HCT116 (cell line): ENCODE results near the gene FAM163B. TPM values are rescaled to one million over a fixed set of nuclear protein-coding genes. Genes with fewer than 3 reads are reported as not detected.

Source experiments
- ATAC-seq: fragments of 200-7000 bp; cut with Tn5 transposase; 2 replicates; pipeline ENCODE4 v1.9.1; 2020; ENCODE audit warnings: mild to moderate bottlenecking, moderate library complexity
- BruUV-seq: library from RNA; stranded (reverse); fragments of 400-500 nt; replicated peaks from 2 replicates; lab custom pipeline; 2021; lab: Mats Ljungman, UMichigan
- CTCF ChIA-PET: fragments of 300-600 bp; sonication (Branson Sonifier 250); formaldehyde crosslinking; loops from one replicate; lab custom pipeline; 2021; ENCODE audit warnings: antibody characterized with exemption; lab: Charles Lee
- POLR2A ChIA-PET: fragments of 300-600, 350-600 bp; sonication (Branson Sonifier 250); formaldehyde crosslinking; loops from one replicate; lab custom pipeline; 2021; ENCODE audit warnings: antibody characterized with exemption; lab: Charles Lee
- RAD21 ChIA-PET, 2 experiments: fragments of 300-600 bp; sonication (Branson Sonifier 250); formaldehyde crosslinking; loops; one replicate each; lab custom pipeline; 2023; ENCODE audit warnings: low total read pairs in 2 of 2; ENCODE audit not compliant: uncharacterized antibody in 2 of 2, unreplicated experiment in 2 of 2, low non-redundant PET in 1 of 2; lab: Charles Lee
- DNase-seq: peaks from one replicate; pipeline ENCODE4 v3.0.0-alpha.2; 2010; ENCODE audit warnings: low read depth, low spot score
- H2AFZ ChIP-seq: fragments of 200-600 bp; shearing (Covaris generic), sonication (generic); 2 replicates; pipeline ENCODE4 v1.6.1; 2017; ENCODE audit warnings: low read depth, mixed run types, mixed read lengths, antibody characterized with exemption, low read length; ENCODE audit not compliant: poor library complexity, severe bottlenecking
- H3K27ac ChIP-seq: 2 replicates; pipeline ENCODE4 v1.5.1; 2012; ENCODE audit warnings: low read depth, low read length
- H3K27me3 ChIP-seq: fragments of 200-600 bp; sonication (generic); 2 replicates; pipeline ENCODE4 v1.6.1; 2016; ENCODE audit warnings: mixed run types, low read length, mixed read lengths; ENCODE audit not compliant: insufficient read depth
- H3K36me3 ChIP-seq, 2 experiments: fragments of 200-500 bp in 1 of 2; fragments of 200-600 bp in 1 of 2; sonication (Bioruptor generic) in 1 of 2; sonication (generic) in 1 of 2; 2 replicates each; pipeline versions ENCODE4 v1.5.1 to v1.6.1; 2014 to 2016; ENCODE audit warnings: low read length in 2 of 2, inconsistent platforms in 1 of 2, mixed read lengths in 1 of 2, mixed run types in 1 of 2; ENCODE audit not compliant: insufficient read depth in 2 of 2, control insufficient read depth in 1 of 2
- H3K4me1 ChIP-seq, 2 experiments: fragments of 200-600 bp in 1 of 2; sonication (generic) in 1 of 2; 2 replicates each; pipeline versions ENCODE4 v1.5.1 to v1.6.1; 2012 to 2017; ENCODE audit warnings: low read length in 2 of 2, inconsistent platforms in 1 of 2, mild to moderate bottlenecking in 1 of 2, mixed read lengths in 1 of 2, mixed run types in 1 of 2, moderate library complexity in 1 of 2; ENCODE audit not compliant: insufficient read depth in 2 of 2, control insufficient read depth in 1 of 2
- H3K4me2 ChIP-seq: fragments of 200-600 bp; sonication (generic); 2 replicates; pipeline ENCODE4 v1.6.1; 2017; ENCODE audit warnings: mixed run types, low read length, mixed read lengths
- H3K4me3 ChIP-seq, 2 experiments: fragments of 200-600 bp in 1 of 2; sonication (generic) in 1 of 2; replicated peaks in 1 of 2; 2 replicates each; pipeline ENCODE4 v1.5.1; 2011 to 2016; ENCODE audit warnings: low read length in 2 of 2, control low read depth in 1 of 2, low read depth in 1 of 2, mild to moderate bottlenecking in 1 of 2, mixed read lengths in 1 of 2, mixed run types in 1 of 2
- H3K79me2 ChIP-seq: fragments of 200-600 bp; sonication (generic); 2 replicates; pipeline ENCODE4 v1.6.1; 2017; ENCODE audit warnings: mild to moderate bottlenecking, mixed run types, low read length, moderate library complexity, mixed read lengths; ENCODE audit not compliant: insufficient read depth
- H3K9ac ChIP-seq: fragments of 200-600 bp; sonication (generic); 2 replicates; pipeline ENCODE4 v1.6.1; 2016; ENCODE audit warnings: low read length, mixed read lengths
- H3K9me2 ChIP-seq: fragments of 200-600 bp; sonication (generic), shearing (Covaris generic); 2 replicates; pipeline ENCODE4 v1.6.1; 2017; ENCODE audit warnings: mixed run types, mild to moderate bottlenecking, moderate library complexity; ENCODE audit not compliant: insufficient read depth
- H3K9me3 ChIP-seq, 2 experiments: fragments of 200-500 bp in 1 of 2; fragments of 200-600 bp in 1 of 2; sonication (Bioruptor generic) in 1 of 2; sonication (generic) in 1 of 2; 2 replicates each; pipeline ENCODE4 v1.6.1; 2014 to 2017; ENCODE audit warnings: low read length in 2 of 2, mixed read lengths in 2 of 2, inconsistent platforms in 1 of 2, low read depth in 1 of 2, mild to moderate bottlenecking in 1 of 2, mixed run types in 1 of 2, moderate library complexity in 1 of 2; ENCODE audit not compliant: control insufficient read depth in 1 of 2, insufficient read depth in 1 of 2
- H4K20me1 ChIP-seq: fragments of 200-600 bp; sonication (generic), shearing (Covaris generic); 2 replicates; pipeline ENCODE4 v1.6.1; 2017; ENCODE audit warnings: mixed run types, mild to moderate bottlenecking, moderate library complexity; ENCODE audit not compliant: insufficient read depth
- ATF3 ChIP-seq: IDR thresholded peaks from 2 replicates; pipeline ENCODE4 v1.6.1; 2012
- CBX3 ChIP-seq: IDR thresholded peaks from 2 replicates; pipeline ENCODE4 v1.6.1; 2012; ENCODE audit warnings: low read depth
- CTCF ChIP-seq, 3 experiments: fragments of 200-600 bp in 1 of 3; sonication (generic) in 1 of 3; IDR thresholded peaks in 2 of 3; conservative IDR thresholded peaks in 1 of 3; 2 replicates each; pipeline ENCODE4 v1.5.1; 2012 to 2017; ENCODE audit warnings: low read depth in 2 of 3, low read length in 2 of 3, antibody characterized with exemption in 1 of 3, borderline replicate concordance in 1 of 3, control low read depth in 1 of 3, mild to moderate bottlenecking in 1 of 3, mixed read lengths in 1 of 3, mixed run types in 1 of 3, moderate library complexity in 1 of 3; ENCODE audit not compliant: insufficient read depth in 1 of 3
- ELF1 ChIP-seq: IDR thresholded peaks from 2 replicates; pipeline ENCODE4 v1.6.1; 2012; ENCODE audit warnings: low read depth, borderline replicate concordance
- JUND ChIP-seq: IDR thresholded peaks from 2 replicates; pipeline ENCODE4 v1.6.1; 2012
- SIN3A ChIP-seq: IDR thresholded peaks from 2 replicates; pipeline ENCODE4 v1.6.1; 2012; ENCODE audit warnings: low read depth
- SRF ChIP-seq: IDR thresholded peaks from 2 replicates; pipeline ENCODE4 v1.6.1; 2012; ENCODE audit warnings: low read depth
- intact Hi-C: fragments of 100-400 bp; cut with micrococcal nuclease; formaldehyde crosslinking; loops from 2 replicates; pipeline ENCODE4 v1.10.0; 2022
- total RNA-seq: library from RNA; stranded (reverse); gene quantifications from one replicate; pipeline ENCODE4 v1.2.1, GENCODE V29; 2021; ENCODE audit not compliant: unreplicated experiment

Gene FAM163B
- total RNA-seq, 1 experiment from 2014 or later, result not detected

- TF ChIP-seq CTCF (IDR thresholded peaks at IDR 0.05 in 2 of 3, conservative IDR thresholded peaks at IDR 0.05 in 1 of 3; ENCODE audit: borderline replicate concordance in 1 of 3, insufficient read depth in 1 of 3, low read depth in 2 of 3, low read length in 2 of 3) (no peak), SRF (no peak)
- TF ChIP-seq, all 23 proteins: peak for 0
Observed at GRCh38 chr9:133543772-133544467, 65.3 kb downstream of the FAM163B start (continued).

- TF ChIP-seq JUND (no peak), ATF3 (no peak), CTCF (IDR thresholded peaks at IDR 0.05 in 2 of 3, conservative IDR thresholded peaks at IDR 0.05 in 1 of 3; ENCODE audit: borderline replicate concordance in 1 of 3, insufficient read depth in 1 of 3, low read depth in 2 of 3, low read length in 2 of 3) (no peak), SIN3A (no peak), ELF1 (no peak), CBX3 (no peak)
- no peaks in the 10 kb centered on the region for H3K4me1 ChIP-seq
- ChIA-PET RAD21 (no interaction called here), CTCF (no interaction called here), POLR2A (interaction anchor here (1.1 kb wide), 1 partner anchor 17 kb away, joined by 3 read pairs; no protein-coding TSS in a partner anchor)
- H2AFZ ChIP-seq, result no peak overlapping the region
- no TSS peak for BruUV-seq
- DNase-seq, result no peak
- H3K4me2 ChIP-seq, result no peak overlapping the region
- intact Hi-C loops, result no loop called here
- H3K36me3 ChIP-seq, result no peaks in the 10 kb centered on the region
- no peak overlapping the region for H3K4me3 ChIP-seq
- no peaks in the 10 kb centered on the region for H3K9me2 ChIP-seq
- no peak overlapping the region for H3K27ac ChIP-seq
- H3K79me2 ChIP-seq, result no peaks in the 10 kb centered on the region
- no peaks in the 10 kb centered on the region for H4K20me1 ChIP-seq
- ATAC-seq, result no peak
- H3K27me3 ChIP-seq, result no peaks in the 10 kb centered on the region
- H3K9me3 ChIP-seq, result no peaks in the 10 kb centered on the region
- no peak overlapping the region for H3K9ac ChIP-seq
Observed at GRCh38 chr9:133542002-133542401, 67.2 kb downstream of the FAM163B start.
